NCI-H526 treated with DMSO at 0.1 percent for 48 hours (cell line): Measurements from ENCODE around the gene PKNOX1.
"Not testable (repeated sequence)": the region's sequence is repeated elsewhere in the genome, so short reads cannot be mapped to it uniquely, and the experiment has no call there.

ENCODE experiments used
- DNase-seq: peaks from one replicate; lab custom pipeline; 2025; lab: John Stamatoyannopoulos, UW

Gene PKNOX1

DNA sequence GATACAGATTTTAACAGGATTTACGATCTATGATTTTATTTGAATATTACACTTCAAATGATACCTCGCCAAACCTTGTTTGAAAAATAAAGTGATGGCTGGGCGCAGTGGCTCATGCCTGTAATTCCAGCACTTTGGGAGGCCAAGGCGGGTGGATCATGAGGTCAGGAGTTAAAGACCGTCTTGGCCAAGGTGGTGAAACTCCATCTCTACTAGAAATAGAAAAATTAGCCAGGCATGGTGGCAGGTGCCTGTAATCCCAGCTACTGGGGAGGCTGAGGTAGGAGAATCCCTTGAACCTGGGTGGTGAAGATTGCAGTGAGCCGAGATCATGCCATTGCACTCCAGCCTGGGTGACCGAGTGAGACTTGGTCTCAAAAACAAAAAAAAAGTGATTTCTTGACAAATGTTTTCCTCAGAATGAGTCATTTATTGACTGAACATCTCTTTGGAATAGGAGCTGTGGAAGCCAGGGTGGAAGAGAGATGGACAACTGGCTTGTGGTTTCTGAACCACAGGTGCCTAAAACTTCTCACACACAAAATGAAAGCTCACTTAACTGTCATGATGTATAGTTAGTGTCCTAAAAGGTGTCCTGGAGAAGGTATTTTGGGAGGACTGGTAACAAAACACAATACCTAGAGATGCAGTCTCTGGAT, 11.9 kb downstream of the PKNOX1 start:
- DNase-seq, result no peak

DNA sequence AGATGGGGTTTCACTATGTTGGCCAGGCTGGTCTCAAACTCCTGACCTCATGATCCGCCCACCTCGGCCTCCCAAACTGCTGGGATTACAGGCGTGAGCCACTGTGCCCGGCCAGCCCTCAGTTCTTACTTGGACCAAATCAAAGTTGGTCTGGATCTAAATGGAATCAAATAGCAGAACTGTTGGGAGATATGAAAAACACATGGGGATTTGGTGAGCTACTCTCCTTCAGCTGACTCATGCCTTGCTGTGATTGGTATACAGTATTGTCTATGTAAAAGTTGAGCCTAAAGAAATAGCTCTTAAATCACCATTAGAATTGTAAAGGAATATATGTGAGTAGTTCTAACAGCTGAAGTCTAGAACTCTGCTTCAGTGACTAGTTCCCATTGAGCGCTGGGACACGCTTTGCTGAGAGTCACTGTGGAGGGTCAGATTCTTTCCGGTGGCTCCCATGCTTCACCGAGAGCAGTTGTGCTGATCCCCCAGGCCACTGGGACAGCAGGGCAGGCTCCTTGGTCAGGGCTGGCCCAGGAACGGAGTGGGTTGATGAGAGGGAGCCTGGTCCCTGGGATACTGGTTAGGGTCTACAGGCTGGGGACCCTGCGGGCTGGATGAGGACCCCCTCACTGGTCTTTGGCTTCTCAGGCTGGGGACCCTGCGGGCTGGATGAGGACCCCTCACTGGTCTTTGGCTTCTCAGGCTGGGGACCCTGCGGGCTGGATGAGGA, 14.0 kb downstream of the PKNOX1 start:
- no peak for DNase-seq

DNA sequence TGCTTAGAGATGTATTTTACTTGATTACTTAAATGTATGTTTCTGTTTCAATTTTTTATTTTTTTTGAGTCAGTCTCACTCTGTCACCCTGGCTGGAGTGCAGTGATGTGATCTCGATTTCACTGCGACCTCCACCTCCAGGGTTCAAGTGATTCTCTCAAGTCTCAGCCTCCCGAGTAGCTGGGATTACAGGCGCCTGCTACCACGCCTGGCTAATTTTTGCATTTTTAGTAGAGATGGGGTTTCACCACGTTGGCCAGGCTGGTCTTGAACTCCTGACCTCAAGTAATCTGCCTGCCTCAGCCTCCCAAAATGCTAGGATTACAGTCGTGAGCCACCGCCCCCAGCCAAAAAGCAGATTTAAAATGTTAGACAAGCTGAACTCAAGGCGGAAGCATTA, 15.0 kb downstream of the PKNOX1 start:
- DNase-seq, result not testable (repeated sequence)

- DNase-seq, result no peak
Observed at GRCh38 chr21:42989816-42990650, 15.7 kb downstream of the PKNOX1 start.

- no peak for DNase-seq
Observed at GRCh38 chr21:42991992-42992740, 17.8 kb downstream of the PKNOX1 start.

DNA sequence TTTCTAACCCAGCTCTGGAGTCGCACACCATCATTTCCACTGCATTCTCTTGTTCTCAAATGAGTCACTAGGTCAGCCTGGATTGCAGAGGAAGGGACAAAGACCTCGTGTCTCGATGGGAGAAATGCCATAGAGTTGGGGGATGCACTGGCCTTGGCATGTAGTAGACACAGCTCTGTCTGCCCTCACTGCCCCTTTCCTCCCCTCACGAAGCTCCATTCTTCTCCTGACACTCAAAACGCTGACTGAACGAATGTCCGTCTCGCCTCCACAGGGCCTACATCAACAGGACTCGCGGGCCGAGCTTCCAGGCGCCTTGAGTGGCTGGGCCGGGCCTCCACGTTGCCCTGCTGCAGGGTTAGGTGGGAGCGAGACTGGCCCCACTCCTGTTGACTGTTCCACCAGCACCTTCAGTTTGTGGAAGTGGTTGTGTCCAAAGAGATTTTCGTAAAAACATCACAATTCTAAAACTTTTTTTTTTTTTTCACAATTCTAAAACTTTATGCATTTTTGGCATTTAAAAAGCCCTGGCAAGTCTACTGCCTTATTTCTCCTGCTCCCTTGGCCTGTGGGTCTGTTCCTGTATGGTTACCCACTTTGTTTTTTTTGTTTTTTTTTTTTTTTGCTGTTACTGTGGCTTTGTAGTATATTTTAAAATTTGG, 18.8 kb downstream of the PKNOX1 start:
- no peak for DNase-seq

GRCh38 chr21:42997053-42997452, 22.7 kb downstream of the PKNOX1 start:
- no peak for DNase-seq

- DNase-seq, result not testable (repeated sequence)
Observed at GRCh38 chr21:42997983-42998382, 23.6 kb downstream of the PKNOX1 start.

DNA sequence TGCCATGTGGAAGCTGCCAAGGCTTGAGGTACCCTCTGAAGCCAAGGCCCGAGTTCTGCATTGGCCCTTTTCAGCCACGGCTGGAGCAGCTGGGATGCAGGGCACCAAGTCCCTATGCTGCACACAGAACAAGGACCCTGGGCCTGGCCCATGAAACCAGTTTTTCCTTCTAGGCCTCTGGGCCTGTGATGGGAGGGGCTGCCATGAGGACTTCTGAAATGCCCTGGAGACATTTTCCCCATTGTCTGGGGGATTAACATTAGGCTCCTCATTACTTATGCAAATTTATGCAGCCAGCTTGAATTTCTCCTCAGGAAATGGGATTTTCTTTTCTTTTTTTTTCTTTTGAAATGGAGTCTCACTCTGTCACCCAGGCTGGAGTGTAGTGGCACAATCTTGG, 24.8 kb downstream of the PKNOX1 start:
- DNase-seq, result not testable (repeated sequence)

GRCh38 chr21:43000041-43000440, 25.7 kb downstream of the PKNOX1 start:
- DNase-seq, result not testable (repeated sequence)

DNA sequence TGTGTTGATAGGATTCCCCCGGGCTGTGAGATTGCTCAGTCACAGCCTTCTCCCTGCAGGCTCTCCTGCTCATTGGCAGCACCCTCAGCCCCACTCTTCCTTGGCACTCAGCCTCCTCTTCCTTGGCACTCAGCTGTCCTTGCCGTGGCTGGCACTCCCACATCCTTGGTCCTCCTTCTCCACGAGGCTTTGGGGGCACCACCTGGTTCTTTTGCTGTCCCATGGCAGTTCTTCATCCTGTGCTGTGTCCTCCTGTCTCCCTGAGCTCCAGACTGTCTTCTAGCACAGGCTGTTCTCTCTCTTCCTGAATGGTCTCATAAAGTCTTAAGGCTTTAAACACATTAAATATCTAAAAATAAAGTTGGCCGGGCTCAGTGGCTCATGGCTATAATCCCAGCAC, 27.0 kb downstream of the PKNOX1 start:
- no peak for DNase-seq

GRCh38 chr21:43004926-43005325, 30.6 kb downstream of the PKNOX1 start:
- DNase-seq, result no peak

DNA sequence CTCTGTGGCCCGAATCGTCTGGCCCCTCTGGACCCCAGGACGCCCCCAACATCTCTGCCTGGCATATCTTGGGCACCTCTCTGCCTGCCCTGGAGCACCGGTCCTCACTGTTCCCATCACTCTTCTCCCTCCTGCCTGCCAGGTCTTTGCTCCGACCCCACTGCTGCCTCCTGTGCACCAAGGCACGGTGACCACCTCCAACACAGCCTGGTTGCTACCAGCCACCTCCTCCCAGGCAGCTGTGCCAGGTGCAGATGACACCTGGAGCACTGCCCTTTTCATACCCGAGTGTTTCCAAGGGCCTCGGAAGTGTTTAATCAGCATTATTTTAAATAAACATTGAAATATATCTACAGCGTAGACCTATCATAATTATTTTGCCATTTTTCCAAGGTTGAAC, 31.3 kb downstream of the PKNOX1 start:
- no peak for DNase-seq

GRCh38 chr21:43006051-43006873, 31.9 kb downstream of the PKNOX1 start:
- DNase-seq, result not testable (repeated sequence)

DNA sequence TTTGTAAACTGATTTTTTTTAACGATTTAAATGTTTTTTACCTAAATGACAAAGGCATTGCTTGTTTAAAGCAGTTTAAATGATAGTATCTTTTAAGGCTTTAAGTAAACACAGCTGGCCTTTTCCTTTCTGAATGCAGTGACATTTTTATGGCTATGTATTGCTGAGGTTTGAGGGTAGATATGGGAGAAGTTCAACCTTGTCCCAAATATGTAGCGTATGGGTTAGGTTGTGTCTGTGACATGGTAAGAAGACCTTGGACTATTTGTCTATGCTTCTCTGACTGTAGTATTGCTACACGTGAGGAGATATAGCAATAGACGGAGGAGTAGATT, 32.5 kb downstream of the PKNOX1 start:
- no peak for DNase-seq

- DNase-seq, result no peak
Observed at GRCh38 chr21:43012596-43012995, 38.2 kb downstream of the PKNOX1 start.

GRCh38 chr21:43015906-43016540, 41.7 kb downstream of the PKNOX1 start:
- no peak for DNase-seq

GRCh38 chr21:43016728-43017127, 42.4 kb downstream of the PKNOX1 start:
- DNase-seq, result no peak

- no peak for DNase-seq
Observed at GRCh38 chr21:43018519-43018918, 44.2 kb downstream of the PKNOX1 start.

DNA sequence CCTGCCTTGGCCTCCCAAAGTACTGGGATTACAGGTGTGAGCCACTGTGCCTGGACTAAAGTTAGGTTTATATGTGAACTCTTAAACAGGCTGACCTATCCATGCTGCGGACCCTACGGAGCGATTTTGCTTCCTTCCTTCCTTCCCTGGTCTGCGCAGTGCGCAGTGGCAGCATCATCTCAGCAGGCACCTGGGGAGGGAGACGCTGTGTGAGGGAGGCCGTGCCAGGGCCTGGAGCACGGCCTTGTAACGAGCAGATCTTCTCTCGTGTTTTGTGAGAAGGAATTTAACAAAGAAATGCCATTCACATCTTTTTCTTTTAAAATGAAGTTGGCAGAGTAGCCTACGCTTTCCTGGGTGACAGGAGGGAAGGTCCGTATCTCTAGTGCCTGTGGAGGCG, 45.8 kb downstream of the PKNOX1 start:
- no peak for DNase-seq
